Omental fat pad (tissue), 4 donors: ENCODE data around the gene TRAF3IP1. TPM values are rescaled to one million over a fixed set of nuclear protein-coding genes. Genes with fewer than 3 reads are reported as not detected.
A peak's percentile ranks its signal among the peaks of the same experiment; 100 is the strongest.
"Not testable (repeated sequence)": the region's sequence is repeated elsewhere in the genome, so short reads cannot be mapped to it uniquely, and the experiment has no call there.

ENCODE experiments used
- ATAC-seq: fragments of 150-250 bp; one replicate; pipeline ENCODE4 v1.9.1; 2016; ENCODE audit warnings: mild to moderate bottlenecking, moderate library complexity; ENCODE audit not compliant: low FRiP score
- DNase-seq: peaks from one replicate; pipeline ENCODE4 v3.0.0-alpha.2; 2019; ENCODE audit warnings: low spot score
- total RNA-seq, 4 donors: library from RNA; depleted of rRNA; stranded (reverse); fragments of >200 nt; gene quantifications; one replicate each; pipeline ENCODE4 v1.1.0, GENCODE V29; 2016
- TF ChIP-seq, protein P1 (sequence below), 3 donors: fragments of 450-650 bp; IDR thresholded peaks; one replicate each; pipeline ENCODE4 v1.5.1; 2016 to 2017; ENCODE audit warnings: antibody characterized with exemption in 3 of 3, mild to moderate bottlenecking in 3 of 3, moderate library complexity in 2 of 3

TRAF3IP1 gene, protein sequence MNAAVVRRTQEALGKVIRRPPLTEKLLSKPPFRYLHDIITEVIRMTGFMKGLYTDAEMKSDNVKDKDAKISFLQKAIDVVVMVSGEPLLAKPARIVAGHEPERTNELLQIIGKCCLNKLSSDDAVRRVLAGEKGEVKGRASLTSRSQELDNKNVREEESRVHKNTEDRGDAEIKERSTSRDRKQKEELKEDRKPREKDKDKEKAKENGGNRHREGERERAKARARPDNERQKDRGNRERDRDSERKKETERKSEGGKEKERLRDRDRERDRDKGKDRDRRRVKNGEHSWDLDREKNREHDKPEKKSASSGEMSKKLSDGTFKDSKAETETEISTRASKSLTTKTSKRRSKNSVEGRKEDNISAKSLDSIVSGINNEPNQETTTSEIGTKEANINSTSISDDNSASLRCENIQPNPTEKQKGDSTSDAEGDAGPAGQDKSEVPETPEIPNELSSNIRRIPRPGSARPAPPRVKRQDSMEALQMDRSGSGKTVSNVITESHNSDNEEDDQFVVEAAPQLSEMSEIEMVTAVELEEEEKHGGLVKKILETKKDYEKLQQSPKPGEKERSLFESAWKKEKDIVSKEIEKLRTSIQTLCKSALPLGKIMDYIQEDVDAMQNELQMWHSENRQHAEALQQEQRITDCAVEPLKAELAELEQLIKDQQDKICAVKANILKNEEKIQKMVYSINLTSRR
- 10 to 100 TPM in 3 of 4 donors, 1 to 10 TPM in 1; 8.4 to 15.9 (median 12.5) TPM for total RNA-seq

DNA sequence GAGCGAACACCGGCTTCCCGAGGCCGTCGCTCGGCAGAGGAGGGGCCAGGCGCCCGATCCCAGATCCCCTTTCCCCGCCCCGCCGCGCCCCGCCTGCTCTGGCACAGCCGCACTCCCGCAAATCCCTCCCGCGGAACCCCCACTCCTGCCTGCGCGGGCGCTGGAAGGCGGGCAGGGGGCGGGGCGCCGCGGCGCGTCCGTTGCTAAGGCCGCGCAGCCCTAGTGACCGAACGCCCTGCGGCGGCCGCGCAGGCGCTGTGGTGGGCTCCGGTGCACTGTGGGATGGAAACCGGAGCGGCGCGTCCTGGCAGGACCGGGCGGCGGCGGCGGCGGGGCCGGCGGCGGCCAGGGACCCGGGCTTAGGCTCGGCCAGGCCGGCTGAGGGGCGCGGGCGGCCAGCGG lies at the start of gene TRAF3IP1:
TRAF3IP1 (plus strand) TSS at position 273 of the 402 bp plus-strand sequence. CDS start 145 bp downstream, outside the sequence.
- TF ChIP-seq, protein P1, sequence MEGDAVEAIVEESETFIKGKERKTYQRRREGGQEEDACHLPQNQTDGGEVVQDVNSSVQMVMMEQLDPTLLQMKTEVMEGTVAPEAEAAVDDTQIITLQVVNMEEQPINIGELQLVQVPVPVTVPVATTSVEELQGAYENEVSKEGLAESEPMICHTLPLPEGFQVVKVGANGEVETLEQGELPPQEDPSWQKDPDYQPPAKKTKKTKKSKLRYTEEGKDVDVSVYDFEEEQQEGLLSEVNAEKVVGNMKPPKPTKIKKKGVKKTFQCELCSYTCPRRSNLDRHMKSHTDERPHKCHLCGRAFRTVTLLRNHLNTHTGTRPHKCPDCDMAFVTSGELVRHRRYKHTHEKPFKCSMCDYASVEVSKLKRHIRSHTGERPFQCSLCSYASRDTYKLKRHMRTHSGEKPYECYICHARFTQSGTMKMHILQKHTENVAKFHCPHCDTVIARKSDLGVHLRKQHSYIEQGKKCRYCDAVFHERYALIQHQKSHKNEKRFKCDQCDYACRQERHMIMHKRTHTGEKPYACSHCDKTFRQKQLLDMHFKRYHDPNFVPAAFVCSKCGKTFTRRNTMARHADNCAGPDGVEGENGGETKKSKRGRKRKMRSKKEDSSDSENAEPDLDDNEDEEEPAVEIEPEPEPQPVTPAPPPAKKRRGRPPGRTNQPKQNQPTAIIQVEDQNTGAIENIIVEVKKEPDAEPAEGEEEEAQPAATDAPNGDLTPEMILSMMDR (IDR thresholded peaks at IDR 0.05) = no peak

DNA sequence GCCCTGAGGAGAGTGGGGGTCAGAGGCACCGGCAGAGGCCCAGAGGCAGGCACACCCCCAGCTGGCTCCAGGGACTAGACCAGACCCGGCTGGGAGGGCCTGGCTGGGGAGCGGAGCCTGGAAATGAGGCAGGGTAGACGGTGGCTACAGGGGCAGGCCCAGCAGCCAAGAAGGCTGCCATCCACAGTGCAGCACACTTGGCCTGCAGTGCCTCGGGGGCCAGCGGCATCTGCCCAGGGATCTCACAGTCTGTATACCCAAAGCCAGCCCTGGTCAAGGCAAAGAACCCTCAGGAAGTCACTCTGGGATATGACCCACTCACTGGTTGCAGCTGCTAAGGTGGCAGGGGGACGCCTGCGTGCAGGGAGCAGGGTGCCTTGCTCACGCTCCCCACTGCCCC lies 49.7 kb upstream of the TRAF3IP1 start:
- TF ChIP-seq, protein P1 (IDR thresholded peaks at IDR 0.05) = no peak
- no peak for DNase-seq
- ATAC-seq = no peak

More for the DNA sequence above, at the start of gene TRAF3IP1:
- peak; percentile 98 for ATAC-seq
- peak; percentile 76 for DNase-seq

DNA sequence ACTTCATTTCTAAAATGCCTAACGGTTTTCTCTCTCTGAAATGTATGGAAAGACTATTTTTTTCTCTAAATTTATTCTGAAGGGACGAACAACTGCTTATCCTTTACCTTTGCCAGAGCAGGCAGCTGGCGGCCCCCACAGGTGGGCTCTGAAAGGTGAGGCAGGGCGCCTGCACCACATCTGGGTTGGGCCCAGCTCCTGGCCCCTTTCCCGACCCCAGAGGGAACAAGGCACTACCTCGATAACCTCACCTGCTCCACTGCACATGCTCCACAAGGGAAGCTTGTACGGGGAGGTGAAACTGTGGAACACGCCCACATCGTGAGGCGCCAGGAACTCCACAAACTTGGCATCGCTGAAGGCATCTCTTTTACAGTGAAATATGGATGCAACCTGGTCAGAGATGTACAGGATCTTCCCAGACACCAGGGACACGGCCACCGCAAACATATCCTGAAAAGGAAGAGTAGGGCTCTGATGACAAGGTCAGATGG lies 49.2 kb upstream of the TRAF3IP1 start:
- ATAC-seq (no peak), DNase-seq (no peak)

DNA sequence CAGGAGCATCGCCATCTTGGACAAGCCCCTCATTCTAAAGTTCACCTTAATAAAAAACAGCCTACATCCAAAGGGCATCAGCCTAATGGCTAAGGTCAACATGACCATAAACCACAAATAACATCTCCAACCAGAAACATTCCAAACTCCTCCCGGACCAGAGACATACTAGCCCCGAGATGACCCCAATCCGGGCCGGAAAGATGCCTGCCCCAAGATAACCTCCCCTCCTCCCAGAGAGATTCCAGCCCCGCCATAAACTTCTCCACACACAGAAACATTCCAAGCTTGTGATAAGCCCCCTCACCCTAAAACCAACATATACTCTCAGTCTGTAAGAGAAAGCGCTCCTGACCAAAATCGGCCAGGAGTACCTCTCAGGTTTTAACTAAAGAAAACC lies 48.6 kb upstream of the TRAF3IP1 start:
- ATAC-seq, DNase-seq: not testable (repeated sequence)

More for the DNA sequence above, 49.2 kb upstream of the TRAF3IP1 start:
- TF ChIP-seq, protein P1 (IDR thresholded peaks at IDR 0.05) = no peak

DNA sequence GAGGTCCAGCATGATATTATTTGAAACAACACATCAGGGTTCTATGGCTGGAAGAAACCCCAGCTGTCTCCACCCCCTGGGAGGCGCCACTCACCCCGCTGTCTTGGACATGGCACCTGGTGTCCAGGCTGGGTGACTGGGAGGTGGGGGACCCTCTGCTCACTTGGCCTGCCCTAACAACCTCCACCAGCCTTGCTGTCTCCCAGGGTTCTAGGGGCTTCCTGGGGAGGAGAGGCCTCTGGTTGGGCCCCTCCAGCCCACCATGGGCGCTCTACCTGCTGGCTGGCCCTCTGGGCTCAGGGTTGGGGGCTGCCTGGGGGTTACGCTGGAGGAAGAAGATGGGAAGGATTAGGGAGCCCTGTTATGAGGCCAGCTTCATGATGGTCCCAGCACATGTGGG lies 48.2 kb upstream of the TRAF3IP1 start:
- DNase-seq (no peak), ATAC-seq (no peak)
- TF ChIP-seq, protein P1 (IDR thresholded peaks at IDR 0.05) = no peak

DNA sequence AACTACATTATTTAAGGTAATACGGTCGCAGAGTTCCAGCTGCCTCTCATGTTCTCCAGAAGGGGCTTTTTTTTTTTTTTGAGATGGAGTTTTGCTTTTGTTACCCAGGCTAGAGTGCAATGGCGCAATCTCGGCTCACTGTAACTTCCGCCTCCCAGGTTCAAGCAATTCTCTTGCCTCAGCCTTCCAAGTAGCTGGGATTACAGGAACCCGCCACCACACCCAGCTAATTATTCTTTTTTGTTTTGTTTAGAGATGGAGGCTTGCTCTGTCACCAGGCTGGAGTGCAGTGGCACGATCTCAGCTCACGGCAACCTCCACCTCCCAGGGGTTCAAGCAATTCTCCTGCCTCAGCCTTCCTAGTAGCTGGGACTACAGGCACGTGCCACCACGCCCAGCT lies 46.9 kb upstream of the TRAF3IP1 start:
- ATAC-seq, DNase-seq: not testable (repeated sequence)

DNA sequence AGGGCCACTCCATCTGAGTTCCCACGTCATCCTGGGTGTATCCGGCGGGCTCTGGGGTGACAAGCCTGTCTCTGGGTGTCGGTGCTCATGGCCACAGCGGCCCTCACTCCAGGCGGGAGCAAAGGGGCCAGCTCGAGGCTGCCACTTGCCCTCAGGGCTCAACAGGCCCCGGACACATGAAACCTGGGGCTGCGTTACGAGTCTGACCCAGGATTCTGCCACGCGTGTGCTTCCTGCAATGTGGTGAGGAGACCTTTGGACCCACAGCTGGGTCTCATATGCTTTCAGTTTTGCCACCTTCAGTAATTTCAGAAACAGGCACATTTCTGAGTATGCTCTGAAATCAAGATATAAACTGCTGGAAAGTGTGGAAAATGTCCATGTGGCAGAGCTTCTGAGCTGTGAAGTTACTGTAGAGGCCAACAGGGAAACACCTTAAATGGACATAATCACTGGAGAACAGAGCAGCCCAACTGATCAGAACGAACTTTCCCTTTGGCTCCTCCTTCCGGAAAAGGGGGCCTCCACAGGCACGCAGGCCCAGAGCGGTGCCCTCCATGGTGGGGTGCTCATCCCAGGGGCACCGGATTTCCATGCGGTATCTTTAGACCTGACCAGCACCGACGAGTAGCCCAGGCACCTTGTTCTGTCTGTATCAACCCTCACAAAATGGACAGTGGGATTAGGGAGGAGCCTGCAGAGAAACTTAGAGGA lies 46.0 kb upstream of the TRAF3IP1 start:
- TF ChIP-seq, protein P1 (IDR thresholded peaks at IDR 0.05) = no peak
- ATAC-seq = no peak
- DNase-seq = no peak
